HepG2 (cell line): Measurements from ENCODE around the gene NLRP6. TPM values are rescaled to one million over a fixed set of nuclear protein-coding genes. Genes with fewer than 3 reads are reported as not detected.

Experiments used
- ERF ChIP-seq: IDR thresholded peaks from 2 replicates; pipeline ENCODE4 v1.6.1; 2018; ENCODE audit warnings: missing biosample characterization, missing genetic modification reagents
- GFI1 ChIP-seq: sonication (generic); formaldehyde crosslinking; IDR thresholded peaks from 2 replicates; pipeline ENCODE4 v1.5.0; 2020; ENCODE audit warnings: missing genetic modification reagents, mild to moderate bottlenecking, borderline replicate concordance
- HMGXB4 ChIP-seq, 2 experiments: sonication (generic) in 1 of 2; formaldehyde crosslinking in 1 of 2; IDR thresholded peaks; 2 replicates each; pipeline versions ENCODE4 v1.4.0 to v1.6.1; 2018 to 2020; ENCODE audit warnings: missing genetic modification reagents in 2 of 2, borderline replicate concordance in 1 of 2, low read depth in 1 of 2, mild to moderate bottlenecking in 1 of 2, missing biosample characterization in 1 of 2
- KDM3A ChIP-seq: IDR thresholded peaks from 2 replicates; pipeline ENCODE4 v1.6.1; 2018; ENCODE audit warnings: low read depth, missing compliant biosample characterization
- LCORL ChIP-seq, 2 experiments: fragments of 450-650 bp in 1 of 2; sonication (generic) in 1 of 2; formaldehyde crosslinking in 1 of 2; IDR thresholded peaks; 2 replicates each; pipeline versions ENCODE4 v1.5.0 to v1.6.1; 2017 to 2020; ENCODE audit warnings: antibody characterized with exemption in 1 of 2, missing genetic modification reagents in 1 of 2
- MATR3 ChIP-seq: sonication (generic); formaldehyde crosslinking; IDR thresholded peaks from 2 replicates; pipeline ENCODE4 v1.4.0; 2020; ENCODE audit warnings: missing genetic modification reagents
- MAX ChIP-seq: IDR thresholded peaks from 2 replicates; pipeline ENCODE4 v1.6.1; 2012; ENCODE audit warnings: inconsistent platforms
- MTA3 ChIP-seq: sonication (generic); formaldehyde crosslinking; IDR thresholded peaks from 2 replicates; pipeline ENCODE4 v1.4.0; 2020; ENCODE audit warnings: missing genetic modification reagents
- MZF1 ChIP-seq: sonication (generic); formaldehyde crosslinking; IDR thresholded peaks from 2 replicates; pipeline ENCODE4 v1.8.1; 2023; ENCODE audit warnings: mild to moderate bottlenecking, missing genetic modification reagents, borderline replicate concordance
- NKX3-1 ChIP-seq: sonication (generic); formaldehyde crosslinking; IDR thresholded peaks from 2 replicates; pipeline ENCODE4 v1.5.0; 2020; ENCODE audit warnings: missing genetic modification reagents
- RBAK ChIP-seq: sonication (generic); formaldehyde crosslinking; IDR thresholded peaks from 2 replicates; pipeline ENCODE4 v1.5.1; 2020; ENCODE audit warnings: mild to moderate bottlenecking, missing genetic modification reagents
- RFX1 ChIP-seq: fragments of 450-650 bp; IDR thresholded peaks from 2 replicates; pipeline ENCODE4 v1.6.1; 2017
- SRSF4 ChIP-seq: fragments of 200-400 bp; formaldehyde crosslinking; IDR thresholded peaks from one replicate; pipeline ENCODE4 v1.6.1; 2018; ENCODE audit warnings: mild to moderate bottlenecking, low read depth, low read length, moderate library complexity; ENCODE audit not compliant: poor library complexity, severe bottlenecking
- SSRP1 ChIP-seq: IDR thresholded peaks from 2 replicates; pipeline ENCODE4 v1.6.1; 2016; ENCODE audit warnings: control low read depth
- TSC22D2 ChIP-seq: sonication (generic); formaldehyde crosslinking; IDR thresholded peaks from 2 replicates; pipeline ENCODE4 v1.5.1; 2020; ENCODE audit warnings: missing genetic modification reagents, mild to moderate bottlenecking, borderline replicate concordance
- ZBTB33 ChIP-seq: sonication (generic); formaldehyde crosslinking; IDR thresholded peaks from 2 replicates; pipeline ENCODE4 v1.4.0; 2020; ENCODE audit warnings: missing genetic modification reagents
- ZBTB44 ChIP-seq: sonication (generic); formaldehyde crosslinking; IDR thresholded peaks from 2 replicates; pipeline ENCODE4 v1.4.0; 2020; ENCODE audit warnings: missing genetic modification reagents
- ZFP36 ChIP-seq: fragments of 150-350 bp; IDR thresholded peaks from 2 replicates; pipeline ENCODE4 v1.6.1; 2018; ENCODE audit warnings: borderline replicate concordance, low read length, low read depth; ENCODE audit not compliant: partially characterized antibody
- ZKSCAN5 ChIP-seq: sonication (generic); formaldehyde crosslinking; IDR thresholded peaks from 2 replicates; pipeline ENCODE4 v1.5.1; 2020; ENCODE audit warnings: mild to moderate bottlenecking, missing genetic modification reagents
- ZNF101 ChIP-seq: sonication (generic); formaldehyde crosslinking; IDR thresholded peaks from 2 replicates; pipeline ENCODE4 v1.4.0; 2020; ENCODE audit warnings: mild to moderate bottlenecking, low read depth, missing genetic modification reagents, borderline replicate concordance
- ZNF230 ChIP-seq: sonication (generic); formaldehyde crosslinking; IDR thresholded peaks from 2 replicates; pipeline ENCODE4 v1.4.0; 2020; ENCODE audit warnings: mild to moderate bottlenecking, missing genetic modification reagents
- ZNF260 ChIP-seq: sonication (generic); formaldehyde crosslinking; IDR thresholded peaks from 2 replicates; pipeline ENCODE4 v1.4.0; 2020; ENCODE audit warnings: missing genetic modification reagents, low read depth, mild to moderate bottlenecking, borderline replicate concordance
- ZNF563 ChIP-seq: sonication (generic); formaldehyde crosslinking; IDR thresholded peaks from 2 replicates; pipeline ENCODE4 v1.8.0; 2022; ENCODE audit warnings: mild to moderate bottlenecking, moderate library complexity, missing genetic modification reagents
- ZNF607 ChIP-seq: sonication (generic); formaldehyde crosslinking; IDR thresholded peaks from 2 replicates; pipeline ENCODE4 v1.5.1; 2020; ENCODE audit warnings: missing genetic modification reagents, mild to moderate bottlenecking, borderline replicate concordance
- ZNF816 ChIP-seq: sonication (generic); formaldehyde crosslinking; IDR thresholded peaks from 2 replicates; pipeline ENCODE4 v1.8.0; 2022; ENCODE audit warnings: missing genetic modification reagents, mild to moderate bottlenecking, borderline replicate concordance
- polyA plus RNA-seq, 8 experiments: library from polyadenylated mRNA; depleted of rRNA in 3 of 8; stranded (reverse) in 7 of 8; unstranded in 1 of 8; fragments of >200 nt; fragmentation: Illumina TruSeq in 4 of 8; extraction: Trizol in 4 of 8; gene quantifications; 2 replicates each; pipeline versions ENCODE4 v1.2.1 to v1.2.3, GENCODE V29; 2011 to 2016; ENCODE audit warnings: low read depth in 4 of 8, missing spikeins in 1 of 8, mixed read lengths in 1 of 8; ENCODE audit not compliant: insufficient read depth in 1 of 8
- total RNA-seq, 5 experiments: library from RNA; depleted of rRNA; stranded (reverse); fragments of >200 nt; fragmentation: Illumina TruSeq; extraction: Trizol; gene quantifications; 2 replicates each; pipeline ENCODE4 v1.2.3, GENCODE V29; 2016; ENCODE audit warnings: low read depth in 1 of 5

The NLRP6 gene
- total and polyA plus RNA-seq, 2 of the 13 experiments (the other 11 are each of a cell fraction or from before 2014, with no cell fraction given) = not detected

GRCh38 chr11:235997-236773 is 42.0 kb upstream of the NLRP6 start, which contains the start of gene SIRT3 (continued):
- TF ChIP-seq KDM3A = 0 out of 2 replicates have a peak, but pooled peaks have one; percentile 32
- no peak for TF ChIP-seq ZBTB33
- no peak for TF ChIP-seq SRSF4
- no peak for TF ChIP-seq ERF
- TF ChIP-seq TSC22D2 (CRISPR knock-in tag) = no peak
- peak in 1 of 2 experiments; percentile 50; a peak in 2 of 4 replicates for TF ChIP-seq HMGXB4 (CRISPR knock-in tag; IDR thresholded peaks at IDR 0.05; ENCODE audit: borderline replicate concordance in 1 of 2, low read depth in 1 of 2)
- no peak for TF ChIP-seq ZKSCAN5 (CRISPR knock-in tag)
- no peak for TF ChIP-seq ZNF101
- TF ChIP-seq SSRP1 (CRISPR knock-in tag) = no peak
- TF ChIP-seq ZNF607 (CRISPR knock-in tag) = no peak; the same call in 1 of the 2 replicates
- peak; percentile 38; the same call in 1 of the 2 replicates for TF ChIP-seq RBAK (CRISPR knock-in tag)
- TF ChIP-seq MAX = peak; percentile 41
- no peak for TF ChIP-seq LCORL (IDR thresholded peaks at IDR 0.05)
- TF ChIP-seq LCORL (CRISPR knock-in tag; IDR thresholded peaks at IDR 0.05) = peak; percentile 37; the same call in 1 of the 2 replicates
- TF ChIP-seq ZNF816 (CRISPR knock-in tag) = 0 out of 2 replicates have a peak, but pooled peaks have one; percentile 17
- TF ChIP-seq MZF1 (CRISPR knock-in tag) = no peak
- no peak; the same call in 1 of the 2 replicates for TF ChIP-seq ZNF563 (CRISPR knock-in tag)
- no peak for TF ChIP-seq MATR3 (CRISPR knock-in tag)
- TF ChIP-seq MTA3 (CRISPR knock-in tag) = no peak
- TF ChIP-seq NKX3-1 (CRISPR knock-in tag) = peak; percentile 65; the same call in 1 of the 2 replicates
- no peak for TF ChIP-seq ZNF260 (CRISPR knock-in tag)
- no peak for TF ChIP-seq ZFP36
- TF ChIP-seq GFI1 (CRISPR knock-in tag) = no peak
- TF ChIP-seq ZNF230 (CRISPR knock-in tag) = peak; percentile 77
- no peak for TF ChIP-seq RFX1
- TF ChIP-seq ZBTB44 = no peak
